Gastroesophageal sphincter (tissue), 3 donors: Measurements from ENCODE around the gene DCBLD1.

Experiments used
- CTCF ChIP-seq, 4 experiments: fragments of 200-600 bp in 2 of 4; fragments of 450-650 bp in 2 of 4; sonication (generic) in 1 of 4; IDR thresholded peaks; one replicate each; pipeline ENCODE4 v1.5.1; 2017 to 2019; ENCODE audit warnings: antibody characterized with exemption in 4 of 4, mild to moderate bottlenecking in 2 of 4, moderate library complexity in 2 of 4
- EP300 ChIP-seq: sonication (generic); formaldehyde crosslinking; IDR thresholded peaks from one replicate; pipeline ENCODE4 v1.6.1; 2017; ENCODE audit warnings: antibody characterized with exemption, mild to moderate bottlenecking
- POLR2A ChIP-seq, 2 donors: fragments of 450-650 bp; IDR thresholded peaks; one replicate each; pipeline ENCODE4 v1.6.1; 2017; ENCODE audit warnings: antibody characterized with exemption in 2 of 2, mild to moderate bottlenecking in 2 of 2, moderate library complexity in 1 of 2
- POLR2AphosphoS5 ChIP-seq: sonication (generic); formaldehyde crosslinking; IDR thresholded peaks from one replicate; pipeline ENCODE4 v1.6.1; 2017; ENCODE audit warnings: antibody characterized with exemption

GRCh38 chr6:117557951-117558350 is 75.5 kb downstream of the DCBLD1 start:
- TF ChIP-seq EP300 (no peak), CTCF (IDR thresholded peaks at IDR 0.05) (no peak), POLR2AphosphoS5 (no peak), POLR2A (IDR thresholded peaks at IDR 0.05) (no peak)
